ENCODE measurements around the gene PPOX.
A peak's percentile ranks its signal among the peaks of the same experiment; 100 is the strongest.

The PPOX gene

DNA sequence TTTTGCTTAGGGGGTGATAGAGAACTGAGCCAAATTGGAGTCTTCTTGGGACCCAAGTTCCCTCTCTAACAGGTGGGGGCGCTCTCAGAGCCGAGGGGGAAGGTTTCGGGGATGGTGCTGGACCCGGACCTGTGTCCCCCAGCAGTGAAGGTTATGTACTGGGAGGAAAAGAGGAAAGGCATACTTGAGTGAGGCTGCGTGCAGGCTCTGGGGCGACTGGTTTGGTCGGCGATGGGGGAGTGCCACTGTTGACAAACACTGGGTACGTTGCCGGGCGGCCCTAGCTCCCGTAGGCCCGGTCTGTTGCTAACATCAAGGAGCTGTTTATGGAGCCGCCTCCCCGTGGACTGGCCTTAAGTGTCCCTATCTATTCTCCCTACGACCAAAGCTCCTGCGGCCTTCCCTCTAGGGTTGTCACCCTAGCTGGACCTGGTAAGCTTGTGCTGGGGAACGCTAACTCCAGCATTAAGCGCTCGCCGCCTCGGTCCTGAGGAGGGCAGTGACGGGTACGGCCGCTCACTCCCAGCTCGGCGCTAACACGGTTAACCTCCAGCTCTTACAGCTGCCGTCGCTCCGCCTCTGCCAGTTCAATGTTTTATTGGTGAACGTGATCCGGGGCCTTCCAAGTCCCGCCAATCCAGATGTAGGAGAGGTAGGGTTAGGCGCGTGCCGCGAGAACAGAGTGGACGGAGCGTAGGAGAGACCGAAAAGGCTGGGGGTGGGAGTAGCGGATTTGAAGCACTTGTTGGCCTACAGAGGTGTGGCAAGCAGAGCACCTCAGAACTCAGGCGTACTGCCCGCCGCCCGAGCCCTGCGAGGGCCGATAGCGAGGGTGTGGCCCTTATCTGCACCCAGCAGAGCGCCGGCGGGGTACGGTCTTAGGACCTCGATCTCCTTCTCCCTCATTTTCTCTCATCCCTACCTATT, at the start of gene PPOX:
TSS of gene PPOX (plus strand) at position 685 of the 927 bp plus-strand sequence. CDS start 422 bp downstream, outside the sequence.
- peak; percentile 98 for DNase-seq (ENCODE audit: low read depth)

DNA sequence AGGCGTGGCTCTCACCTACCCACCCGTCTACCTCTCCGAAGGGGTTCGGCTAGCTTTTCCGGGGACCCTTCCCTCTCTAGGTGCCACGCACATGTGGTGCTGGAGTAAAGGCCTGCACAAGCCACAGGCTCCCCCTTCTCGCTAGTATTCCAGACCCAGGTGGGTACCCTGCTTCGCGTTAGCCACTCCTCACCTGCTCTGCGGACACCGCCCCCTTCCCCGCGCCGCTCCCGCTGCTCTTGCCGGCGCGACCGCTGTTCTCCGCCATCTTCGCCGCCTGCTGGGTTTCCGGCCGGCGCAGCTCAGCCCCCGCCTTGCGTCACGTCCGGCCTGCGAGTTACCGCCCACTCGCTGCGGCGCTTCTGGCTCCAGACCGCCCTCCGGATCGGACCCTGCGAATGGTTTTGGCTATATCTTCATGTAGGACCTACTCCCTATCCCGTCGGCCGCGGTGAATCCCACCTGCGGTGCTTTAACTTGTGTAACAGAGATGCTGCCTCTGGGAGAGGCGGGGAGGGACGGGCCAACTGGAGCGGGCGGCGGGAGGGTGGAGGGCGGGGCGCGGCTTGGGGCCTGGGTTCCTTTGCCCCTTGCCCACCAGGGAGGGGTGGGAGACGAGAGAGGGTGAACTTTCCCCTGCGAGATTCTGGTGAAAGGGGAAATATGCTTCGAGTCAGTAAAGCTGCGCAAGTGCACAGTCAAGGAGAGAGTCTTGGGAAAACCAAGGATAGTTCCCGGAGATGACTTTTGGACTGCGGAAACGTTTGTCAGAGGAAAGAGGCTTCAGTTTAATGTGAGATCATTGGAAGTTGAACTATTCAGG, 48.3 kb upstream of the PPOX start, which contains the start of the genes NIT1 and PFDN2:
TSS of gene NIT1 (plus strand) at position 347 of the 823 bp plus-strand sequence. CDS start at position 419, 72 bp downstream.
TSS of gene PFDN2 (minus strand) at position 279 of the 823 bp plus-strand sequence. CDS start at position 268, 11 bp downstream.
- peak; percentile 74 for DNase-seq (ENCODE audit: low read depth)

GRCh38 chr1:161119092-161119903, 46.9 kb upstream of the PPOX start:
- DNase-seq (ENCODE audit: low read depth): peak; percentile 90

- DNase-seq (ENCODE audit: low read depth): no peak
These were observed 45.1 kb upstream of the PPOX start for GRCh38 chr1:161121042-161121650.

DNA sequence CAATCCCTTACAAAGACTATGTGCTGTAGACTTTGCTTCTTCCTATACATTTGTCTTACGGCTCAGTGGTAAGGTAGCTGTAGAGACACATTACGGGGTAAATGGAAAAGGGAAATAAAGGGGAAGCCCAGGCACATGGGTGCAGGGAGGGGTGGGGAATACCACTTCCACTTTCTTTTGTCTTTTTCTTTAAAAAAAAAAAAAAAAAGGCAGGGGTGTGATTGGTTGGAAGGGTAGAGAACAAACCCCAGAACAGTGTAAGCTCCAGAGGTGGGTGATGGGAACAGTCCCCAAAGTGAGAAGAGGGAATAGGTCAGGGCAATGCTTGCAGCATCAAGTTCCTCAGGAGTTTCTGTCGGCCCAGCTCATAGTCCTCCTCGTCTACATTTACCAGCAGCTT, 44.4 kb upstream of the PPOX start:
- DNase-seq (ENCODE audit: low read depth): no peak

- DNase-seq (ENCODE audit: low read depth): no peak
These were observed 43.3 kb upstream of the PPOX start for GRCh38 chr1:161122967-161123366.

GRCh38 chr1:161127649-161128048, 38.6 kb upstream of the PPOX start:
- DNase-seq (ENCODE audit: low read depth): no peak

GRCh38 chr1:161128591-161129420, 37.4 kb upstream of the PPOX start:
- DNase-seq (ENCODE audit: low read depth): no peak

GRCh38 chr1:161130266-161130665, 36.0 kb upstream of the PPOX start:
- DNase-seq (ENCODE audit: low read depth): no peak

DNA sequence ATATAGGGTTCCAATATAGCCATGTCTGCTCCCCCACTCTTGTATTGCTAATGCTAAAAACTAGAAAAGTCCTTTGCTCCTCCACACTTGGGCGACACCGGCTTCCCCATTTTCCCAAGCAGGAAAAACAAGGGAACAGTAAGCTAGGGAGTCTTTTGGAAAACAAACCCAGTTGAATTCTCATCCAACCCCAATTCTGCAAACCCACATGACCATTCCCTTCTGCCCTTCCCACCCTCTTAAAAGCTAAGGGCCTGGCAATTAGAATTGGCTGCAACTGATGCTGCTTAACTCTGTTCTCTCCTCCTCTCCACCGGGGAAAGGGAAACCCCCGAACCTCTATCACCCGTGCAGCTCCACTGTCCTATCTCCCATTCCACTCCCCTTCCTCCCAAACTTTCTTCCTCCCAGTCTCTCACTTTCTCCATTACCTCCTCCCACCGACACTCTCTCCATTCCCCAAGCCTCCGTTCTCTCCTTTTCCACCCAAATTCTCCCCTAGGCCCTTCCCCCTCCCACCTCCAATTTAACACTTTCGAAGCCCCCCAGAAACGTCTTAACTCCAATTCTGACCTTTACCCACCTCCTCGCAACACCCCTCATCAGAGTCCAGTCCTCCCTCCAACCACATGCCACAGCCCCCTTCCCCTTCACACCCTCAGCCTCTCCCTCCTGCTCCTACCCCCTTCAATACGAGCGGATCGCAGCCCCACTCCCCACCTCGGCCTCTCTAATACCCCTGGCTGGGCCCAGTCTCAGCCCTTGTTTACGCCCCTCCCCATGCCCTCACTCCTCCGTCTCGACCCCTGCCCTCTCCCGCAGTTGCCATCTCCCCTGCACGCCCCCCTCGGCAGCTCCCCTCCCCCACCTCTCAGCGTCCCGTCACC, 34.5 kb upstream of the PPOX start:
- no peak for DNase-seq (ENCODE audit: low read depth)

DNA sequence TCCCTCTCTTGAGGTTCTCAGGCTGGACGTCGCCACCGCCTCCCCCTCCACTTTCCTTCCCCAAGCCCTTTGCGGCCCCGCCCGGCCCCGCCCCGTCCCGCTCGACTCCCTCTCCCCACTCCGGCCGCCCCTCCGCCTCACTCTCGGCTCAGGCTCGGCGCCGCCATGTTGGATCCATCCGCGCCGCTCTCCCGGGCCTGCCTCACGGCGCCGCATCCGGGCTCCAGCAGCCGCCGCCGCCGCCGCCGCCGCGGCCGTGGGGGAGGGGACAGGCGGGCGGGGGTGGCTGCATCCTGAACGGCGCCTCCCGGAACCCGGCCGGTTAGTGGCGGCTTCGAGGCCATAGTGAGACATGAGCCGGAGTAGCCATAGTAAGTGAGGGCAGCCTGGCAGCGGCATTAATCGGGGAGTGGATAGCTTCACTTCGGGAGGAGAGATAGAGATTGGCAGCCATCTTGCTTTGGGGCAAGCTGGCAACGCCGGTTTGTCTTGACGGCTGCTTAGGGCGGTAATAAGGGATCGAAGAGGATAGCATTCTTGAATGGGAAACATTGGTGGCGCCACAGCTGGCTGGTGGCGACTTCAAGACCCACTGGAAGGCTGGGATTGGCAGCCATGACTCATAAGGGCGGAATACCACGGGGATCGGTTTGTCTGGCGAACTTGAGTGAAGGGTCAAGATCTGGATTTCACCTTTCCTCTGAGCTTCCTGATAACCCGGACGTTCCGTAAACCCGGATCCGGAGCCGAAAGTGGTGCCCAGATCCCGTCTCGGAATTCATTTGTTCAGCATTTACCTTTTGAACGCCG, 33.6 kb upstream of the PPOX start, which contains the start of gene DEDD:
TSS of gene DEDD (minus strand) at position 258 of the 810 bp plus-strand sequence. CDS start 8,205 bp downstream, outside the sequence.
- peak; percentile 95 for DNase-seq (ENCODE audit: low read depth)

DNA sequence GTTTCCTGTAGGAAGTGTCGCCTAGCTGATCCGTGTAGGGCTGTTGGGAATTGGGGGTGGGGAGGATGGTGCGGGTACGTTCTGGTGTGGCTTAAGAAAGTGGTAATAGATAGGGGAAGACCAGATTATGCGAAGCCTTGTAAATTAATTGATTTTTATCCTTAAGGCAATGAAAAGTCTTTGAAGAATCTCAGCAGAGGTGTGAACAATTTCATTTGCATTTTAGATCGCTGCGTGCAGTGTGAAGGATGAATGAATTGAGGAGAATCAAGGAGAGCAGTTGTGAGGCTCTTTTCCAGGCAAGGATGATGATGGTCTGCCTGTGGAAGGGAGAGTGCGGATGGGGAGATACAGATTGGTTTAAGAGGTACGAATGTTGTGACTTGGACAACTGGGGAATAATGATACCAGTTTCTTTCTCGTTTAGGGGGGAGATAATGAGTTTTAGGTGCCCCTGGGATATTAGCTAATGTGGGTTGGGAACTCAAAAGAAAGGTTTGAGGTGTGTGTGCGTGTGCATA, 32.9 kb upstream of the PPOX start:
- DNase-seq (ENCODE audit: low read depth): peak; percentile 31

DNA sequence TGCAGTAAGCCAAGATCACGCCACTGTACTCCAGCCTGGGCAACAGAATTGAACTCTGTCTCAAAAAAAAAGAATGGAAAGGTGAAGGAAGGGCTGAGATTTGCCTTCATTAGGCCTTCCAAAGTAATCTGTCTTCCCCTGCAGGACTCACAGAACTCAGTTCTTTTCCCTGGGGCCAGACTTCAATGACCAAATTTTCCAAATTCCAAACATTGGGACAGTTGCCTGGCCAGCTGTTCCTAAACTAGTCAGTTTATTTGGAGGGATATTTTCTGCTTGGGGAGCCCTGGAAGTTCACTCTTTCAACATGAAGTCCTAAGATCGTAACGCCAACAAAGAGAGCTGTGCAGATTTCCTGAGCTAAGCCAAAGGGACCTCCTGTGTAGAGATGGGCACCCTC, 28.3 kb upstream of the PPOX start:
- DNase-seq (ENCODE audit: low read depth): no peak

GRCh38 chr1:161138431-161138830, 27.8 kb upstream of the PPOX start:
- no peak for DNase-seq (ENCODE audit: low read depth)

DNA sequence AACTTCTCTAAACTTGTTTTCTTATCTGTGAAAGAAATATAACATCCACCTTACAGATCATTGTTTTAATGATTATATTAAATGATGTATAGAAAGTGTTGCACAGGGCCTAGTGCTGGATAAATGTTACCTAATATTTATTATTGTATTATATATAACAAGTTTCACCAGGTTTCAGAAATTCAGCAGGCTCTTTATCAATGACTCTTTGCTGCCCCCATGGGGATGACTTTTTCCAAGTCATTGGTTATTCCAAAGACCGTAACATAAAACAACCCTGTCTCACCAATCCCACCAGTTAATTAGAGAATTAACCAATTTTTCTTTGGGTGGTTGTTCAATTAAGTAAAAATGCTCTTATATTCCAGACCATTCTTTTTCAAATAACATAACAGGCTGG, 26.5 kb upstream of the PPOX start:
- DNase-seq (ENCODE audit: low read depth): peak; percentile 52

DNA sequence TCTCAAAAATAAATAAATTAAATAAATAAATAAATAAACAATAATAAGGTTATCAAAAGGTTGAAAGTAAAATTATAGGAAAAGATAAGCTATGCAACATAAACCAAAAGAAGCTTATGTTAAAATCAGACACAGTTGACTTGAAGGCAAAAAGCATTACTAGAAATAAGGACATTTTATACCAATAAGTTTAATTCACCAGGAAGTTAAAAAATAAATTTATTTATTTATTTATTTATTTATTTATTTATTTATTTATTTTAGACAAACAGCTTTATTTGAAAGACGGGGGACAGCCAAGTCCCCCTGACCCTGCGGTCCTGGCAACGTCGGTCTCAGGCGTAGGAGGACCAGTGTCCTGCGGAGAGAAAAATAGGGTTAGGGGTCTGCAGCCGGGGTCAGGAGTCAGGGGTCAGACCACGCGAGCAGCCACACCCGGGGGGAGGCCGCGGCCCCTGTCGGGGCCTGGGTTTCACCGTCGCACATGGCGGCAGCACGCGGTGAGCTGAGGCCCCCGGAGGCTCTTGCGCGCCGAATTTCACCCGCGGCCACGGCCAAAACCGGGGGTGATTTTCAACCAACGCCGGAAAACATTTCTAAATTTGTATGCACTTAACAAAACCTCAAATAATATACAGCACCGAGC, 25.3 kb upstream of the PPOX start:
- DNase-seq (ENCODE audit: low read depth): no peak

DNA sequence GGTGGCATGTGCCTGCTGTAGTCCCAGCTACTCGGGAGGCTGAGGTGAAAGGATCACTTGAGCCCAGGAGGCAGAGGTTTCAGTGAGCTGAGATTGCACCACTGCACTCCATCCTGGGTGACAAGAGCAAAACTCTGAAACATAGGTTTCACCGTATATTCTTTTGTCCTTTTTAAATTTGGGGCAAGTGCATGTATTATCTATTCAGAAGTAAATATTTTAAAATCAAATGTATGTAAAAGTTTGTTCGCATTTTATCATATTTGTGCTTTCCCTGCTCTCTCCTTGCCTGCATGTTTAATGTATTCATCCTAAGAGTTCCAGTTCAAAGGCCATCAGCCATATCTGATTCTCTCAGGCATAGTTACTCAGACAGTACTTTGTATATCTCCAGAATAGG, 20.4 kb upstream of the PPOX start:
- no peak for DNase-seq (ENCODE audit: low read depth)

DNA sequence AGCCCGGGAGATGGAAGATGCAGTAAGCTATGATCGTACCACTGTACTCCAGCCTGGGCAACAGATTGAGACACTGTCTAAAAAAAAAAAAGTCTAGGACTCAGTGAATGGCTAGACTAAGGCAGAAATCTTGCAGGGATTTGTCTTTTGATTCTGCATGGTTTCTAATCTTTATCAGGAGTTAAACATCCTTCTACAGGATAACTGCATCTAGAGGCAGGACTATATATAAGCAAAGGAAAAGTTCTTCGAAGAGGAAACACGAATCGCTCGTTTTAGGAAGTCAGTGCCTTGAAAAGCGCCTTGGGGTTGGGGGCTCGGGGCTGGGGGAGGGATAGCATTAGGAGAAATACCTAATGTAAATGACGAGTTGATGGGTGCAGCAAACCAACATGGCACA, 13.1 kb upstream of the PPOX start:
- no peak for DNase-seq (ENCODE audit: low read depth)
